Peyer's patch (tissue), 4 donors: Measurements from ENCODE around the gene MED28. TPM values are rescaled to one million over a fixed set of nuclear protein-coding genes. Genes with fewer than 3 reads are reported as not detected.

Source experiments
- DNase-seq, 3 donors: peaks; one replicate each; pipeline ENCODE4 v3.0.0-alpha.2; 2017 to 2019
- H3K27ac ChIP-seq, 4 donors: fragments of 200-600 bp; sonication (generic); one replicate each; pipeline ENCODE4 v1.5.1; 2016 to 2019
- H3K27me3 ChIP-seq, 2 donors: fragments of 200-600 bp; sonication (generic); one replicate each; pipeline ENCODE4 v1.5.1; 2019
- H3K36me3 ChIP-seq, 3 donors: fragments of 200-600 bp; sonication (generic); one replicate each; pipeline ENCODE4 v1.5.1; 2016 to 2019
- H3K4me1 ChIP-seq, 4 donors: fragments of 200-600 bp; sonication (generic); one replicate each; pipeline ENCODE4 v1.5.1; 2016 to 2019
- H3K4me3 ChIP-seq, 4 donors: fragments of 200-600 bp; sonication (generic); 1 replicate in 3 of 4; 2 replicates in 1 of 4; pipeline ENCODE4 v1.5.1; 2016 to 2019; ENCODE audit warnings: mild to moderate bottlenecking in 1 of 4
- H3K9me3 ChIP-seq, 4 donors: fragments of 200-600 bp; sonication (generic); one replicate each; pipeline ENCODE4 v1.5.1; 2016 to 2019; ENCODE audit warnings: mild to moderate bottlenecking in 1 of 4
- CTCF ChIP-seq, 6 experiments: fragments of 450-650 bp in 4 of 6; fragments of 200-600 bp in 2 of 6; sonication (generic) in 1 of 6; IDR thresholded peaks; one replicate each; pipeline ENCODE4 v1.5.1; 2017 to 2019; ENCODE audit warnings: antibody characterized with exemption in 6 of 6, mild to moderate bottlenecking in 3 of 6, moderate library complexity in 1 of 6
- POLR2A ChIP-seq, 2 donors: fragments of 450-650 bp; IDR thresholded peaks; one replicate each; pipeline ENCODE4 v1.5.1; 2017; ENCODE audit warnings: antibody characterized with exemption in 2 of 2, mild to moderate bottlenecking in 2 of 2, moderate library complexity in 2 of 2
- total RNA-seq, 4 donors: library from RNA; depleted of rRNA; stranded (reverse); fragments of >200 nt; gene quantifications; one replicate each; pipeline ENCODE4 v1.1.0, GENCODE V29; 2016

The MED28 gene
- total RNA-seq, 4 donors from 2014 or later: 12.6 to 21.0 (median 18.9) TPM

- peak in 3 of 6 experiments; percentile 23 to 36 (median 27) for TF ChIP-seq CTCF (IDR thresholded peaks at IDR 0.05)
- no peak for TF ChIP-seq POLR2A (IDR thresholded peaks at IDR 0.05)
- Histone ChIP-seq H3K27me3 (no peaks in the 10 kb centered on the region), H3K4me3 (no peak overlapping the region), H3K27ac (no peak overlapping the region), H3K36me3 (peaks cover 0 to 84% (median 0%) of the 10 kb centered on the region in 3 donors), H3K9me3 (no peaks in the 10 kb centered on the region), H3K4me1 (no peaks in the 10 kb centered on the region)
- DNase-seq: no peak
These were observed 16.9 kb upstream of the MED28 start for GRCh38 chr4:17597517-17597916.

GRCh38 chr4:17599826-17600225, 14.6 kb upstream of the MED28 start:
- peaks cover 0 to 87% (median 0%) of the 10 kb centered on the region in 3 donors for H3K36me3 ChIP-seq
- no peak for DNase-seq
- H3K27ac ChIP-seq: no peak overlapping the region
- H3K9me3 ChIP-seq: no peaks in the 10 kb centered on the region
- H3K4me3 ChIP-seq: no peak overlapping the region
- no peaks in the 10 kb centered on the region for H3K27me3 ChIP-seq
- no peak for TF ChIP-seq POLR2A (IDR thresholded peaks at IDR 0.05)
- no peak for TF ChIP-seq CTCF (IDR thresholded peaks at IDR 0.05)
- no peaks in the 10 kb centered on the region for H3K4me1 ChIP-seq

- Histone ChIP-seq H3K36me3 (peaks cover 0 to 71% (median 0%) of the 10 kb centered on the region in 3 donors), H3K4me3 (no peak overlapping the region), H3K27ac (no peak overlapping the region), H3K27me3 (no peaks in the 10 kb centered on the region), H3K9me3 (no peaks in the 10 kb centered on the region), H3K4me1 (no peaks in the 10 kb centered on the region)
- DNase-seq: no peak
- no peak for TF ChIP-seq CTCF (IDR thresholded peaks at IDR 0.05)
- no peak for TF ChIP-seq POLR2A (IDR thresholded peaks at IDR 0.05)
These were observed 9.2 kb upstream of the MED28 start for GRCh38 chr4:17605236-17605635.

GRCh38 chr4:17613761-17614415, 553 bp upstream of the MED28 start:
- peak in 2 of 3 donors; percentile 31 to 50 for DNase-seq
- TF ChIP-seq POLR2A (IDR thresholded peaks at IDR 0.05) (no peak), CTCF (IDR thresholded peaks at IDR 0.05) (no peak)
- H3K27ac ChIP-seq: peak overlapping the region; percentile 78 to 84 (median 82)
- peak overlapping the region; percentile 67 to 98 (median 82) for H3K4me3 ChIP-seq
- H3K36me3 ChIP-seq: no peaks in the 10 kb centered on the region
- no peaks in the 10 kb centered on the region for H3K9me3 ChIP-seq
- no peaks in the 10 kb centered on the region for H3K27me3 ChIP-seq
- H3K4me1 ChIP-seq: peaks cover 2 to 23% (median 6%) of the 10 kb centered on the region in 4 donors

GRCh38 chr4:17616283-17616682, 1.8 kb downstream of the MED28 start:
- Histone ChIP-seq H3K4me3 (peak overlapping the region in 2 of 4 donors; percentile 0 to 19), H3K27ac (no peak overlapping the region), H3K36me3 (peaks cover 0 to 18% (median 0%) of the 10 kb centered on the region in 3 donors), H3K27me3 (no peaks in the 10 kb centered on the region), H3K4me1 (peaks cover 3 to 27% (median 9%) of the 10 kb centered on the region in 4 donors), H3K9me3 (no peaks in the 10 kb centered on the region)
- DNase-seq: no peak
- no peak for TF ChIP-seq POLR2A (IDR thresholded peaks at IDR 0.05)
- TF ChIP-seq CTCF (IDR thresholded peaks at IDR 0.05): no peak
